ENCODE results near the gene IGFN1. TPM values are rescaled to one million over a fixed set of nuclear protein-coding genes. Genes with fewer than 3 reads are reported as not detected.

IGFN1 gene
- total RNA-seq, 6 experiments from 2014 or later = 0.02 to 0.18 (median 0.12) TPM; not detected in 3

- intact Hi-C loops (cut with DNase I) = no loop called here
- H3K27ac ChIP-seq = peak overlapping the region; percentile 93 to 99 (median 97)
- H3K36me3 ChIP-seq = no peaks in the 10 kb centered on the region
- H3K4me1 ChIP-seq = peaks cover 0 to 39% (median 2%) of the 10 kb centered on the region in 4 donors
- no peaks in the 10 kb centered on the region for H3K27me3 ChIP-seq
- TF ChIP-seq, protein P1, sequence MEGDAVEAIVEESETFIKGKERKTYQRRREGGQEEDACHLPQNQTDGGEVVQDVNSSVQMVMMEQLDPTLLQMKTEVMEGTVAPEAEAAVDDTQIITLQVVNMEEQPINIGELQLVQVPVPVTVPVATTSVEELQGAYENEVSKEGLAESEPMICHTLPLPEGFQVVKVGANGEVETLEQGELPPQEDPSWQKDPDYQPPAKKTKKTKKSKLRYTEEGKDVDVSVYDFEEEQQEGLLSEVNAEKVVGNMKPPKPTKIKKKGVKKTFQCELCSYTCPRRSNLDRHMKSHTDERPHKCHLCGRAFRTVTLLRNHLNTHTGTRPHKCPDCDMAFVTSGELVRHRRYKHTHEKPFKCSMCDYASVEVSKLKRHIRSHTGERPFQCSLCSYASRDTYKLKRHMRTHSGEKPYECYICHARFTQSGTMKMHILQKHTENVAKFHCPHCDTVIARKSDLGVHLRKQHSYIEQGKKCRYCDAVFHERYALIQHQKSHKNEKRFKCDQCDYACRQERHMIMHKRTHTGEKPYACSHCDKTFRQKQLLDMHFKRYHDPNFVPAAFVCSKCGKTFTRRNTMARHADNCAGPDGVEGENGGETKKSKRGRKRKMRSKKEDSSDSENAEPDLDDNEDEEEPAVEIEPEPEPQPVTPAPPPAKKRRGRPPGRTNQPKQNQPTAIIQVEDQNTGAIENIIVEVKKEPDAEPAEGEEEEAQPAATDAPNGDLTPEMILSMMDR (IDR thresholded peaks at IDR 0.05) = peak in 2 of 4 donors; percentile 28 to 32
- peak; percentile 69 for TF ChIP-seq POLR2A (IDR thresholded peaks at IDR 0.05)
- 14% methylated on average over 15 of the region's 48 CpGs for WGBS (ENCODE audit: insufficient coverage, low coverage, low lambda C conversion rate, missing lambda C conversion rate)
- peak overlapping the region; percentile 56 to 65 (median 61) for H3K4me3 ChIP-seq
- peak; percentile 45 to 57 (median 51) for ATAC-seq
- DNase-seq = peak in 2 of 3 donors; percentile 52 to 61
- no peaks in the 10 kb centered on the region for H3K9me3 ChIP-seq
Observed at GRCh38 chr1:201171063-201172036, 19.3 kb upstream of the IGFN1 start.

DNA sequence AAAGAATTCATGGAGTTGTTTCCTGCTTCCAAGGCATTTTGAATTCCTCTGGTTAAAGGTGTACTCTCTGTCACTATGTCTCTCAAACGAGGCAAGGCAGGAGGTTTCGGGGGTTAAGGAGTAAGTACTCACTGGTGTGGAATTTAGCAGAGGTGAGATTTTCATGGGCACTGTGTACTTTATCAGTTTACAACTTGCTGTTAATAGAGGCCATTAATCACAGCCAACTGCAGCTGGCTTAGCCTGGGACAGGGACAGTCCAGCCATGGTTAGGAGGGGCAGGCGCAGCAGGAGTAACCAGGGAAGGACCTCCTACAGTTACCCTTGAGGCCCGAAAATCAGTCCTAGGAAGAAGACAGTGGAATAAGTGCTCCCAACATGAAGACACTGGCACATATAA is 18.3 kb upstream of the IGFN1 start:
- Histone ChIP-seq H3K4me1 (peaks cover 0 to 39% (median 2%) of the 10 kb centered on the region in 4 donors), H3K27me3 (no peaks in the 10 kb centered on the region), H3K9me3 (no peaks in the 10 kb centered on the region), H3K27ac (no peak overlapping the region), H3K4me3 (no peak overlapping the region), H3K36me3 (no peaks in the 10 kb centered on the region)
- 79% methylated on average over 3 of the region's 4 CpGs for WGBS (ENCODE audit: insufficient coverage, low coverage, low lambda C conversion rate, missing lambda C conversion rate)
- intact Hi-C loops (cut with DNase I) = no loop called here
- DNase-seq (no peak), ATAC-seq (no peak)
- TF ChIP-seq, protein P1 (IDR thresholded peaks at IDR 0.05) = no peak
- no peak for TF ChIP-seq POLR2A (IDR thresholded peaks at IDR 0.05)

DNA sequence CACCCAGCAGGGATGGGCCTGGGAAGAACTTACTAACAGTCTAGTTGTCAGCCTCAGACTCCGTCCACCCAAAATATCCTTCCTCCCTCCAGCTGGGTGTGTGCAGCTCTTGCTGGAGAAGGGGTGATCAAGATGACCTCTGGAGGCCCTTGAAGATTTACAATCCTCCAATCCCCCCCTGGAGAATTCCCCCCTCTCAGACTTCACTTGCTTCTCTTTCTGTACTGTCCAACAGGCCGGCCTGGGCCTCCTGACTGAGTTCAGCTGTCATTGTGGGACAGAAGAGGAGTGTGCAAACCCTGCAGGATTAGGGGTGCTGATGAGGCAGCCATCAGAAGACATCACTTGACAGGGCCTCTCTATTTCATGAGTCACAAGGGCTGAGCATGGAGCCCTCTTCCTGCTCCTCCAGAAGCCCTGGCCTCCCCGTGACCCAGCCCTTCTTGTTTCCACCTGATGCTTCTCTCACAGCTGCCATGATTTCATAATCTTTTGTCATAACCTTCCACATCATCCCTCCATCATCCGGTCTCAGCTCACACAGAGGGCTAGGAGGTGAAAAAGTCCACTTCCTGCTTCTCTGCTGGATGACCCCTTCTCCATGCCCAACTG is 17.5 kb upstream of the IGFN1 start:
- H3K4me3 ChIP-seq = no peak overlapping the region
- 83% methylated on average over 3 of the region's 4 CpGs for WGBS (ENCODE audit: insufficient coverage, low coverage, low lambda C conversion rate, missing lambda C conversion rate)
- no peaks in the 10 kb centered on the region for H3K36me3 ChIP-seq
- TF ChIP-seq, protein P1 (IDR thresholded peaks at IDR 0.05) = no peak
- TF ChIP-seq POLR2A (IDR thresholded peaks at IDR 0.05) = no peak
- peak overlapping the region in 1 of 3 donors; percentile 67 for H3K27ac ChIP-seq
- no peaks in the 10 kb centered on the region for H3K9me3 ChIP-seq
- H3K27me3 ChIP-seq = no peaks in the 10 kb centered on the region
- DNase-seq (no peak), ATAC-seq (no peak)
- H3K4me1 ChIP-seq = peaks cover 0 to 39% (median 2%) of the 10 kb centered on the region in 4 donors
- intact Hi-C loops (cut with DNase I) = no loop called here

DNA sequence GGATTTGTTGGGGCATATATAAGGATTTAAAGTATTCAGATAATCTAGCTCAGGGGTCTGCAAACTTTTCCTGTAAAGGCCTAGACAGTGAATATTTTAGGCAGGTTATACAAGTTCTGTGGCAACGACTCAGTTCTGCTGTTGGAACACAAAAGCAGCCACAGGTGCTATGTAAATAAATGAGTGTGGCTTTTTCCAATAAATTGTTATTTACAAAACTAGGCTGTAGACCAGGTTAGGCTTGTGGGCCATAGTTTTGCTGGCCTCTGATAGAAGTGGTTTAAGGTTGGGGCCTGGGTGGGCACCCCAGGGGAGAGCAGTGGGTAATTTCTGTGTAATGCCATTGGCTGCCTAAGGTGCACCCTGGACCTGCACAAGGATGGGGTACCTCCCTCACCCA is 16.9 kb upstream of the IGFN1 start:
- peak overlapping the region in 1 of 3 donors; percentile 67 for H3K27ac ChIP-seq
- H3K4me1 ChIP-seq = peaks cover 0 to 39% (median 2%) of the 10 kb centered on the region in 4 donors
- H3K9me3 ChIP-seq = no peaks in the 10 kb centered on the region
- no peak for TF ChIP-seq POLR2A (IDR thresholded peaks at IDR 0.05)
- TF ChIP-seq, protein P1 (IDR thresholded peaks at IDR 0.05) = no peak
- DNase-seq = no peak
- H3K36me3 ChIP-seq = no peaks in the 10 kb centered on the region
- 40% methylated on average over 1 of the region's 1 CpG for WGBS (ENCODE audit: insufficient coverage, low coverage, low lambda C conversion rate, missing lambda C conversion rate)
- H3K27me3 ChIP-seq = no peaks in the 10 kb centered on the region
- peak in 2 of 4 donors; percentile 5 to 7 for ATAC-seq
- H3K4me3 ChIP-seq = no peak overlapping the region
- intact Hi-C loops (cut with DNase I) = no loop called here
